HepG2 (cell line): ENCODE data around the gene BCL11B. TPM values are rescaled to one million over a fixed set of nuclear protein-coding genes. Genes with fewer than 3 reads are reported as not detected.

ENCODE experiments used
- ATAC-seq: fragments of 200-7000 bp; cut with Tn5 transposase; 3 replicates; pipeline ENCODE4 v1.9.1; 2020; ENCODE audit warnings: mild to moderate bottlenecking, moderate library complexity
- BruUV-seq: library from RNA; stranded (reverse); fragments of 400-500 nt; replicated peaks from 2 replicates; lab custom pipeline; 2021; lab: Mats Ljungman, UMichigan
- CTCF ChIA-PET: fragments of 300-600 bp; formaldehyde crosslinking; extraction: SDS; loops from one replicate; lab custom pipeline; 2021; ENCODE audit warnings: low total read pairs, inconsistent platforms, low intra/inter-chr PET ratio; lab: Yijun Ruan, JAX
- POLR2A ChIA-PET: fragments of 350-600 bp; sonication (Branson Sonifier 250); formaldehyde crosslinking; loops from one replicate; lab custom pipeline; 2020; ENCODE audit warnings: antibody characterized with exemption, inconsistent platforms; lab: Yijun Ruan, JAX
- DNase-seq: peaks from one replicate; pipeline ENCODE4 v3.0.0-alpha.2; 2015; ENCODE audit warnings: low spot score
- FAIRE-seq: peaks from 3 replicates; lab custom pipeline; 2011; peaks lifted over from hg19 to GRCh38; lab: Jason Lieb, UNC
- H2AFZ ChIP-seq: one replicate; pipeline ENCODE4 v1.6.1; 2011; ENCODE audit warnings: low read length, inconsistent platforms
- H3K27ac ChIP-seq: fragments of 300-600 bp; 3 replicates; pipeline ENCODE4 v1.8.0; 2011; ENCODE audit warnings: mixed run types, mild to moderate bottlenecking, mixed read lengths, low read length, inconsistent platforms; ENCODE audit not compliant: insufficient read depth; ENCODE audit errors: extremely low read length
- H3K27me3 ChIP-seq, 2 experiments: fragments of 200-600 bp in 1 of 2; 2 replicates in 1 of 2; 3 replicates in 1 of 2; pipeline versions ENCODE4 v1.6.0 to v1.8.0; 2011; ENCODE audit warnings: low read length in 2 of 2, mild to moderate bottlenecking in 2 of 2, moderate library complexity in 2 of 2, inconsistent platforms in 1 of 2; ENCODE audit not compliant: insufficient read depth in 2 of 2, control insufficient read depth in 1 of 2
- H3K36me3 ChIP-seq, 2 experiments: fragments of 200-600 bp in 1 of 2; replicated peaks in 1 of 2; 2 replicates in 1 of 2; 3 replicates in 1 of 2; pipeline versions ENCODE4 v1.5.1 to v1.8.0; 2011; ENCODE audit warnings: low read length in 2 of 2, inconsistent platforms in 1 of 2; ENCODE audit not compliant: insufficient read depth in 2 of 2, control insufficient read depth in 1 of 2
- H3K4me1 ChIP-seq: 2 replicates; pipeline ENCODE4 v1.5.1; 2012; ENCODE audit warnings: low read length, inconsistent platforms; ENCODE audit not compliant: insufficient read depth
- H3K4me2 ChIP-seq: 2 replicates; pipeline ENCODE4 v1.6.0; 2011; ENCODE audit warnings: low read depth, low read length, inconsistent platforms
- H3K4me3 ChIP-seq, 3 experiments: fragments of 200-600 bp in 1 of 3; sonication (generic), shearing (Covaris generic) in 1 of 3; replicated peaks in 1 of 3; 2 replicates each; pipeline ENCODE4 v1.5.1; 2011 to 2016; ENCODE audit warnings: low read length in 3 of 3, inconsistent platforms in 2 of 3, low read depth in 2 of 3, mild to moderate bottlenecking in 2 of 3, control low read depth in 1 of 3, mixed read lengths in 1 of 3; ENCODE audit not compliant: insufficient read depth in 1 of 3
- H3K79me2 ChIP-seq: one replicate; pipeline ENCODE4 v1.6.1; 2011; ENCODE audit warnings: low read length, inconsistent platforms; ENCODE audit not compliant: insufficient read depth
- H3K9ac ChIP-seq: 2 replicates; pipeline ENCODE4 v1.6.0; 2011; ENCODE audit warnings: mild to moderate bottlenecking, low read depth, low read length, inconsistent platforms; ENCODE audit not compliant: insufficient read depth
- H3K9me3 ChIP-seq: 2 replicates; pipeline ENCODE4 v1.5.1; 2012; ENCODE audit warnings: mild to moderate bottlenecking, low read length
- H4K20me1 ChIP-seq: 2 replicates; pipeline ENCODE4 v1.6.0; 2011; ENCODE audit warnings: inconsistent platforms, mild to moderate bottlenecking, low read length, moderate library complexity; ENCODE audit not compliant: insufficient read depth
- CSRNP1 ChIP-seq: sonication (generic); formaldehyde crosslinking; IDR thresholded peaks from 2 replicates; pipeline ENCODE4 v1.8.1; 2023; ENCODE audit warnings: mild to moderate bottlenecking, missing genetic modification reagents
- LBX2 ChIP-seq: sonication (generic); formaldehyde crosslinking; IDR thresholded peaks from 2 replicates; pipeline ENCODE4 v1.5.0; 2020; ENCODE audit warnings: missing genetic modification reagents, mild to moderate bottlenecking, borderline replicate concordance
- NFE2 ChIP-seq: sonication (generic); formaldehyde crosslinking; IDR thresholded peaks from 2 replicates; pipeline ENCODE4 v1.4.0; 2020; ENCODE audit warnings: missing genetic modification reagents
- ZNF574 ChIP-seq: sonication (generic); formaldehyde crosslinking; IDR thresholded peaks from 2 replicates; pipeline ENCODE4 v1.4.0; 2020; ENCODE audit warnings: missing genetic modification reagents
- ZNF670 ChIP-seq: sonication (generic); formaldehyde crosslinking; IDR thresholded peaks from 2 replicates; pipeline ENCODE4 v1.8.0; 2022; ENCODE audit warnings: mild to moderate bottlenecking, missing genetic modification reagents, borderline replicate concordance
- WGBS: methylation state at CpG from one replicate; pipeline ENCODE4 v1.1.6; 2017; ENCODE audit warnings: low lambda C conversion rate; 5-methylcytosine and 5-hydroxymethylcytosine counted together
- in situ Hi-C: cut with HindIII; loops from 2 replicates; pipeline ENCODE4 v1.10.0; 2017; ENCODE audit warnings: low pct_unique_long_range_greater_than_20kb; ENCODE audit not compliant: extremely low pct_ligation_motif_present
- intact Hi-C: fragments of 100-400 bp; cut with micrococcal nuclease; formaldehyde crosslinking; loops from one replicate; pipeline ENCODE4 v1.10.0; 2022; ENCODE audit not compliant: unreplicated experiment
- polyA plus RNA-seq, 8 experiments: library from polyadenylated mRNA; depleted of rRNA in 3 of 8; stranded (reverse) in 7 of 8; unstranded in 1 of 8; fragments of >200 nt; fragmentation: Illumina TruSeq in 4 of 8; extraction: Trizol in 4 of 8; gene quantifications; 2 replicates each; pipeline versions ENCODE4 v1.2.1 to v1.2.3, GENCODE V29; 2011 to 2016; ENCODE audit warnings: low read depth in 4 of 8, missing spikeins in 1 of 8, mixed read lengths in 1 of 8; ENCODE audit not compliant: insufficient read depth in 1 of 8
- total RNA-seq, 5 experiments: library from RNA; depleted of rRNA; stranded (reverse); fragments of >200 nt; fragmentation: Illumina TruSeq; extraction: Trizol; gene quantifications; 2 replicates each; pipeline ENCODE4 v1.2.3, GENCODE V29; 2016; ENCODE audit warnings: low read depth in 1 of 5
- TF ChIP-seq, protein P1 (sequence below): sonication (generic); formaldehyde crosslinking; IDR thresholded peaks from 2 replicates; pipeline ENCODE4 v1.5.0; 2020; ENCODE audit warnings: mild to moderate bottlenecking, missing genetic modification reagents, borderline replicate concordance
- TF ChIP-seq, protein P2 (sequence below): sonication (generic); formaldehyde crosslinking; IDR thresholded peaks from 2 replicates; pipeline ENCODE4 v1.4.0; 2020; ENCODE audit warnings: mild to moderate bottlenecking, low read depth, missing genetic modification reagents

The BCL11B gene
- total and polyA plus RNA-seq, 2 of the 13 experiments (the other 11 are each of a cell fraction or from before 2014, with no cell fraction given), result not detected

DNA sequence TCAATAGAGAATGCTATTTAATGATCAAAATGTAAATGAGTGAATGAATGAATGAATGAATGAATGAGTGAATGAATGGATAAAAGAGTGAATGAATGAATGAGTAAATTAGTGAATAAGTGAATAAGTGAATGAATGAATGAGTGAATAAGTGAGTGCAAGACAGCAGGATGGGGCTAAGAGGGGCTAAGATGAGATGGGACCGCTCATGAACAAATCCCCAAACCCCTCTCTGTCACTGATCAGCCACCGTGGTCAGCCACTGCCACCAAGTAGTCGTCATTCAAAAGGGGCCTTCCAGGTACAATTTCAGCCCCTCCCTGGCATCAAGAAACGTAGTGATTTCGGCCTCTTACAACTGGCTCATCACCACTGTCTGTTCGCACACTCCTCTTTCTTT is 79.2 kb downstream of the BCL11B start:
- no peaks in the 10 kb centered on the region for H4K20me1 ChIP-seq
- H3K4me2 ChIP-seq, result no peak overlapping the region
- H2AFZ ChIP-seq, result no peak overlapping the region
- no peaks in the 10 kb centered on the region for H3K9me3 ChIP-seq
- 46% methylated on average over 6 of the region's 6 CpGs for WGBS
- ATAC-seq, result no peak
- H3K4me3 ChIP-seq, result no peak overlapping the region
- CTCF ChIA-PET, result no interaction called here
- TF ChIP-seq NFE2 (CRISPR knock-in tag), result no peak
- no peak for TF ChIP-seq ZNF574 (CRISPR knock-in tag)
- TF ChIP-seq LBX2 (CRISPR knock-in tag), result no peak
- TF ChIP-seq ZNF670 (CRISPR knock-in tag), result no peak
- TF ChIP-seq, protein P1, sequence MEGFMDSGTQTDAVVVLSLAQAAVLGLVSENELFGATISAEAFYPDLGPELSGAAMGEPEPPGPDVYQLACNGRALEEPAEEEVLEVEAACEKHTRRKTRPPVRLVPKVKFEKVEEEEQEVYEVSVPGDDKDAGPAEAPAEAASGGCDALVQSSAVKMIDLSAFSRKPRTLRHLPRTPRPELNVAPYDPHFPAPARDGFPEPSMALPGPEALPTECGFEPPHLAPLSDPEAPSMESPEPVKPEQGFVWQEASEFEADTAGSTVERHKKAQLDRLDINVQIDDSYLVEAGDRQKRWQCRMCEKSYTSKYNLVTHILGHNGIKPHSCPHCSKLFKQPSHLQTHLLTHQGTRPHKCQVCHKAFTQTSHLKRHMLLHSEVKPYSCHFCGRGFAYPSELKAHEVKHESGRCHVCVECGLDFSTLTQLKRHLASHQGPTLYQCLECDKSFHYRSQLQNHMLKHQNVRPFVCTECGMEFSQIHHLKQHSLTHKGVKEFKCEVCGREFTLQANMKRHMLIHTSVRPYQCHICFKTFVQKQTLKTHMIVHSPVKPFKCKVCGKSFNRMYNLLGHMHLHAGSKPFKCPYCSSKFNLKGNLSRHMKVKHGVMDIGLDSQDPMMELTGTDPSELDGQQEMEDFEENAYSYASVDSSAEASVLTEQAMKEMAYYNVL (CRISPR knock-in tag), result no peak
- TF ChIP-seq CSRNP1, result no peak
- TF ChIP-seq, protein P2, sequence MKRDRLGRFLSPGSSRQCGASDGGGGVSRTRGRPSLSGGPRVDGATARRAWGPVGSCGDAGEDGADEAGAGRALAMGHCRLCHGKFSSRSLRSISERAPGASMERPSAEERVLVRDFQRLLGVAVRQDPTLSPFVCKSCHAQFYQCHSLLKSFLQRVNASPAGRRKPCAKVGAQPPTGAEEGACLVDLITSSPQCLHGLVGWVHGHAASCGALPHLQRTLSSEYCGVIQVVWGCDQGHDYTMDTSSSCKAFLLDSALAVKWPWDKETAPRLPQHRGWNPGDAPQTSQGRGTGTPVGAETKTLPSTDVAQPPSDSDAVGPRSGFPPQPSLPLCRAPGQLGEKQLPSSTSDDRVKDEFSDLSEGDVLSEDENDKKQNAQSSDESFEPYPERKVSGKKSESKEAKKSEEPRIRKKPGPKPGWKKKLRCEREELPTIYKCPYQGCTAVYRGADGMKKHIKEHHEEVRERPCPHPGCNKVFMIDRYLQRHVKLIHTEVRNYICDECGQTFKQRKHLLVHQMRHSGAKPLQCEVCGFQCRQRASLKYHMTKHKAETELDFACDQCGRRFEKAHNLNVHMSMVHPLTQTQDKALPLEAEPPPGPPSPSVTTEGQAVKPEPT, result no peak
- TF ChIP-seq, all 625 proteins: peak for 0
- Histone ChIP-seq H3K79me2 (no peaks in the 10 kb centered on the region), H3K4me1 (0 out of 2 replicates have a peak, but pooled peaks cover 10% of the 10 kb centered on the region), H3K9ac (no peak overlapping the region), H3K27me3 (peaks cover 5 to 45% of the 10 kb centered on the region in 2 experiments), H3K27ac (no peak overlapping the region), H3K36me3 (no peaks in the 10 kb centered on the region)
- no TSS peak for BruUV-seq
- intact Hi-C loops, result no loop called here
- DNase-seq, result no peak
- in situ Hi-C loops, result no loop called here
- POLR2A ChIA-PET, result no interaction called here
- no peak for FAIRE-seq
